GM19463 (cell line): ENCODE data around the gene CXCR2.

Source experiments
- ATAC-seq: cut with Tn5 transposase; IDR thresholded peaks from one replicate; pipeline ENCODE4 v1.9.1; 2021; ENCODE audit warnings: mild to moderate bottlenecking, moderate library complexity; ENCODE audit not compliant: unreplicated experiment

The CXCR2 gene

GRCh38 chr2:218180467-218181114 is 54.8 kb downstream of the CXCR2 start:
- no peak for ATAC-seq

GRCh38 chr2:218184331-218184730 is 58.5 kb downstream of the CXCR2 start:
- no peak for ATAC-seq

- ATAC-seq: no peak
Measured at GRCh38 chr2:218186355-218186766, 60.5 kb downstream of the CXCR2 start.
